SW 1271 (cell line): ENCODE results near the gene DHCR24.
"Not testable (repeated sequence)": the region's sequence is repeated elsewhere in the genome, so short reads cannot be mapped to it uniquely, and the experiment has no call there.

ENCODE experiments used
- DNase-seq, 2 experiments: peaks; one replicate each; lab custom pipeline; 2025; lab: John Stamatoyannopoulos, UW

DHCR24 gene

GRCh38 chr1:54886724-54887664 lies at the start of gene DHCR24:
Gene DHCR24 (minus strand): TSS chr1:54887195. CDS start chr1:54887119, 76 bp downstream.
- peak; percentile 25 to 62 for DNase-seq

- no peak for DNase-seq
Measured at GRCh38 chr1:54936791-54937190, 49.8 kb upstream of the DHCR24 start.

GRCh38 chr1:54934869-54935268 lies 47.9 kb upstream of the DHCR24 start:
- peak in 1 of 2 experiments; percentile 54 for DNase-seq

GRCh38 chr1:54934081-54934480 lies 47.1 kb upstream of the DHCR24 start:
- DNase-seq: not testable (repeated sequence)

DNA sequence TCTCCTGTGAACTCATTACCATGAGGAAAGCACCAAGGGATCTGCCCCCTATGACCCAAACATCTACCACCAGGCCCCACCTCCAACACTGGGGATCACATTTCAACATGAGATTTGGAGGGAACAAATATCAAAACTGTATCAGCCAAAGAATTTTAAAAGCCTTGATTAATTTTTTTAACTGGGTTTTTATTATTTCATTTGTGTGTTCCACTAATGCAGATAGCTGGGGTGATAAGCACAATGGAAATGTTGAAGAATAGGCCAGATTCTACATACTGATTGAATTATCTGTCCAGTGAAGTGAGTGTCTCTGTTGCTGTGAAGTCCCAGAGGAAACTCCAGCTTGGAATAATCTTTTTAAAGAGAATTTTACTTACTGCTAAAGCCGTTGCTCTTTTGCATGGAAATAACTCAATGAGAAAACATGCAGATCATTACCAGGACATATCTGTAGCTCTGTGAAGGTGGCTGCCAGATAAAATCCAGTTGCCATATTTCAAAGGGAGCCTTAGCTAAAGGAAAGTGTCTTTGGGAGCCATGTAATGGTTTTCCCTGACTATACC lies 44.4 kb upstream of the DHCR24 start:
- DNase-seq: no peak

DNA sequence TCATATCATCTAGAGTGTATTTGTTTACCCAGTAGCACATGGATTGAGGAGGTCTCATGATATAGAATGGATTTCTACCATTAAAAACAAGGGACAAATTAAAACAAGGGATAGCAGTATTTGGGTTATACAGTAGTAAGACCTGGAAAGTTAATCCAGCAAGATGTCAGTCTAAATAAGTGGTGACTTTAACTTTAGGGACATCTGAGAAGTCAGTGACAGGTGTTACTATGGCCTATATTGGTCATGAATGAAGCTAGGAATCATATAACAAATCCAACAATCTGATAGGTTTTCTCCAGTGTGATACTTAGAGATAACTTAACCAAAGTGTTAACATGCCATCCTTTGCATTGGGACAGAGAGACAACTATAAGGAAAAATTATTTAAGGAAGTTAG lies 42.7 kb upstream of the DHCR24 start:
- DNase-seq: no peak

DNA sequence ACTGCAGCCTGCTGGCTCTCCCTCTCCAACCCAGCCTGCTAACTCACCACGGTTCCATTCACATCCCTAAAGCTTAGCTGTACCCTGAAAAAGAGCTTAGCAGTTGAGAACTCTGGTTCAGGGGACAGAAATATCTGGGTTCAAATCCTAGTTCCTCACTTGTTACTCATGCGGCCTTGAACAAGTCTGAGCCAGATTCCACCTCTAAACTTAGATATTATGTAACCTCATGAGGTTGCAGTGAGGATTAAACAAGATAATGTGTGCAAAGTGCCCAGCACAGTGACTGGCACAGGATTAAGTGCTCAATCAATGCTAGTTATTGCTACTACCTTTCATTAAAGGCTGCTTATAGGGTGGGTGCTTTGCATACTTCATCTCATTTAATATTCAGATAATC lies 41.3 kb upstream of the DHCR24 start:
- no peak for DNase-seq

DNA sequence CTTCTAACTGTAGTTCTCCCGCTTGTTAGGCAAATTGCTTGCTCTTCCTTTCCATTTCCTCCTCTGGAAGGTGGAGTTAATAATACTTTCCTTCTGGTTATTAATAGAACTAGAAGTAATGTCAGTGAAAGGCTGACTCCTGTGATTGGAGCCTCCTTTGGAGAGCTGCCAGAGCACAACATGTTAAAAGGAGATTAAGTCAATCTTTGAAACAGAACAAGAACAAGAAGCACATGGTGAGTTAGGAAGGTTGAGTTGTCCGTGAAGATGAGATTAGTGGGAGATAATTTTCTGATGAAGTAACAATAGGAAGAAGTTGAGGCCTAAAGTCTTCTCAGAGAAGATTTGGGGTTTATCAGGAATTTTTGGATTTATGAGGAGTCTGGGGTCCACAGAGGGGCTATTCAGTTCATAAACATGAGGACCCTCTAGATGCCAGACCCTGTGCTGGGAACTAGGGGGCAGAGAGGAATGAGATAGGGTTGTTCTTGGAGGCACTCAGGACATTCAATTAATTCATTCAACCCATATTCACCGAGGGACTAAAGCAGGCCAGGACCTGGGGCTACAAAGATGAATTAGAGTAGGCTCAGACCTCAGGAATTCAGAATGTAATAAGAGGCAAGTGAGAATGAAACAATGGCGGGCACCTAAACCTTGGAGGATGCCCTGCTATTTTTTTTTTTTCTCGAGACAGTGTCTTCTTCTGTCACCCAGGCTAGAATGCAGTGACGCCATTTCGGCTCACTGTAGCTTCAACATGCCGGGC lies 40.7 kb upstream of the DHCR24 start:
- no peak for DNase-seq

- no peak for DNase-seq
Measured at GRCh38 chr1:54926970-54927369, 40.0 kb upstream of the DHCR24 start.

DNA sequence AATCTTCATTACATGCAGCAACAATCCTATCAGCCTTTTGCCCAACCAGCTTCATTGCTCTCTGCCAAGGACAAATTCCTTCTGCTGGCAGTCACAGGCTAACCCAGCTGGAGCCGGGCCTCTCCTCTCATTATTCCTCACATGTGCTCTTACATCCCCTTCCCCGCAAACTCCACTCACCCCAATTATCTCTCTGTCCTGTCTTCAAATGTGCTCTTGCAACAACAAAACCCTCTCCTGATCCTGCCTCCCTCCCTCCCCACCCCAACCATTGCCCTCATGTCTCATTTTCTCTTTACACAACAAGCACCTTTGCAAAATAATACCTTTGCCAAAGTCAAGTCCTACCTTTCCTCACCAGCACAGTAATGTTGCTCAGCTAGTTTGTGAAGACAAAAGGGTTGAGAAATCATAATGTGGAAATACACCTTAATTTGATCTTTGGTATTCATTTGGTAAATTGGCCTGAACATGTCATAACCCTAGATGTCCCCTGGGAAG lies 36.0 kb upstream of the DHCR24 start:
- DNase-seq: no peak

DNA sequence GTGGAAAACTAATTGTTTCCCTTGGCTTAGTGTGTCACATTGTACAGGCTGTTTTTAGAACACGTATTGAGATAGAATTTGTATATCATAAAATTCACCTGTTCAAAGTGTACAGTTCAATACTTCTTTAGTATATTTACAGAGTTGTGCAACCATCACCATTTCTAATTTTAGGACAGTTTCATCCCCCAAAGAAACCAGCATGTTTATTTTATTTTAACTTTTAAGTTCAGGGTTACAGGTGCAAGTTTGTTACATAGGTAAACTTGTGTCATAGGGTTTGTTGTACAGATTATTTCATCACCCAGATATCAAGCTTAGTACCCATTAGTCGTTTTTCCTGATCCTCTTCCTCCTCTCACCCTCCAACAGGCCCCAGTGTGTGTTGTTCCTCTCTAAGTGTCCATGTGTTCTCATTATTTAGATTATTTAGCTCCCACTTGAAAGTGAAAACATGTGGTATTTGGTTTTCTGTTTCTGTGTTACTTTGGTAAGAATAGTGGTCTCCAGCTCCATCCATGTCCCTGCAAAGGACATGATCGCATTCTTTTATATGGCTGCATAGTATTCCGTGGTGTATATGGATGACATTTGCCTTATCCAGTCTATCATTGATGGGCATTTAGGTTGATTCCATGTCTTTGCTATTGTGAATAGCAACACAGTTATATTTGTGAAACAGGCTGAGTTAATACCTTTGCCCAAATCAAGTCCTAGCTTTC lies 35.2 kb upstream of the DHCR24 start:
- no peak for DNase-seq

- DNase-seq: no peak
Measured at GRCh38 chr1:54919367-54920359, 32.7 kb upstream of the DHCR24 start.

GRCh38 chr1:54911076-54911475 lies 24.1 kb upstream of the DHCR24 start:
- DNase-seq: not testable (repeated sequence)

DNA sequence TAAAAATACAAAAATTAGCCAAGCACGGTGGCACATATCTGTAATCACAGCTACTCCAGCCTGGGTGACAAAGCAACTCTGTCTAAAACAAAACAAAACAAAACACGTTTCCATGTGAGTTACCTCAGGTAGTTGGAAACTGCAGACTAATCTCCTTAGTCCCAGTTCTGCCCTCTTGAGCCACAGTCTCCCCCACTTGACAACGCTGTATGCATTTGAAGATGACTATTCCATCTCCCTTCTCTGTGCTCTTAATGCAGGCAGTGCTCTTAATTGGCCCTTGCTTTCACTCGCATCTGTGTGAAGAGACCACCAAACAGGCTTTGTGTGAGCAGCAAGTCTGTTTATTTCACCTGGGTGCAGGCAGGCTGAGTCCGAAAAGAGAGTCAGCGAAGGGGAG lies 19.6 kb upstream of the DHCR24 start:
- DNase-seq: no peak

DNA sequence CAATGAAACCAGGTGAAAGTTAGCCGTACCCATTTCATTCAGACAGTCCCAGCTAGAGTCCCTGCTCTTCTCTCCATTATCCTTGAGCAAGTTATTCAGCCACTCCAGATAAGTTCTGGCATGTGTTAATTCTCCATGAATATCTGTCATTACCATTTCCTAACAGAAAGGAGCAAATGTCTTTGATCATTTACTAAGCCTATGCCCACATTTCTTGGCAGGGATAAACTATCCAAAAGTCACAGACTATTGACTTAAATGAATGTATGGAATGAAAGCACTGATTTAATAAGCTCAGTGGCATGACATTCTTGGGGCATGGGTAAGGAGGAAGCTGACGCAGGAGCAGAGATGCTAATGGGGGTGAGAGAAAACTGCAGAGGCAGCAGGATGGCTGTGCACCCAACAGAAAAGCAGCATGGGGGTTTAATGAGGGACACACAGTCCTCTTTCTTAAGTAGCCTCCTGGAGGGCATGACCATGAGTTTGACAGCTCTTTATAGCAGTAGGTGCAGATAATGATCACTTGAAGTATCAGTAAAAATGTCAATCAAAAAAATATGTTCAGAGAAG lies 17.6 kb upstream of the DHCR24 start:
- peak in 1 of 2 experiments; percentile 51 for DNase-seq

GRCh38 chr1:54894271-54894670 lies 7.3 kb upstream of the DHCR24 start:
- DNase-seq: no peak

GRCh38 chr1:54892586-54892985 lies 5.6 kb upstream of the DHCR24 start:
- DNase-seq: no peak

GRCh38 chr1:54889132-54889725 lies 2.2 kb upstream of the DHCR24 start:
- DNase-seq: no peak

DNA sequence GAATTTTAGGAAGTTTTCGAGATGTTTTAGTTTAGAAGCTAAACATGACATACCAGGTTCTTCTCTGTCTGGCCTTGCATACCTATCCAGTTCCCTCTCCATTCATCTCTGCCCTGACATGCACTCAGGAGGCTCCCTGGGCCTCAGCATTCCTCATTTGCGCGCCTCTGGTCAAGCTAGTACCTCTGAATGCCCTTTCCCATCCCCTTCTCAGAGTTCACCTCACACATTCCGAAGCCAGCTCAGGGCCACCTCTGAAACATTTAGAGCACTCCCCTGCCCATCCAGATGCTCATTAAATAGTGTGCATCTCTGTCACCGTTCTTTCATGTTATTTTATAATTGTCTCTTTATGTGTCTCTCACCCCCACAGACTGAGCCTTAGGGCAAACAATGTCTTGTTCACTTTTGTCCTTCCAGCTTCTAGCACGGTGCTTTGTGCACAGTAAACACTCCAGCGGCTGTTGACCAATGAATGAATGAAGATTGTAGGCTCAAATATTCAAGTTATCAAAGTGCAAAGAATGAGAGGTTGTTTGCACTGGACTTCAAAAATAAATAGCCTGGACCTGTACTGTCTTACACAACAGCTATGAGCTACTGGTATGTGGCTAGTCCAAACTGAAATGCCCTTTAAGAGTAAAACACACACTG lies 1.2 kb upstream of the DHCR24 start:
- no peak for DNase-seq
